Measurements from ENCODE around the gene KIF2A. TPM values are rescaled to one million over a fixed set of nuclear protein-coding genes. Genes with fewer than 3 reads are reported as not detected.
A peak's percentile ranks its signal among the peaks of the same experiment; 100 is the strongest.

KIF2A gene
- total and polyA plus RNA-seq, 2 of the 4 experiments (the other 2 are of a cell fraction) = 23.6 to 37.3 TPM

DNA sequence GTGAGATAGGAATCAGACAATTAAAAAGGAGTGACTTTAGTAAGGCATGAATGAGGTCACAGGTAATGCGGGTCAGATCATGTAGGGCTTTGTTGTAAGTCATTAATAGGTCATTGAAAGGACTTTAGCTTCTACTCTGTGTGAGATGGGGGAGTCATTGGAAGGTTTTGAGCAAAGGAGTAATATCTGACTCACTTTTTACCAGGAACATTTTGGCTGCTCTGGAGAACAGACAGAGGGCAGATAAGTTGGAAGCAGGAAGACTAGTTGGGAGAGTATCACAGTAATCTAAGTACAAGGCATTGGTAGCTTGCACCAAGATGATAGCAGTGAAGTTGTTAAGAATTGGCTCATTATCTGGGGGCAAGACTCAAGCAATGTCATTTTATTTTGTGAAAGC lies 37.4 kb downstream of the KIF2A start:
- H3K18ac ChIP-seq (ENCODE audit: low read depth, low read length) = no peak overlapping the region
- no peak overlapping the region for H2BK120ac ChIP-seq (ENCODE audit: low read depth, low read length)
- H3K9me3 ChIP-seq (ENCODE audit: control insufficient read depth, insufficient read depth, low read length) = no peaks in the 10 kb centered on the region
- H3K14ac ChIP-seq (replicated peaks; ENCODE audit: low read depth, low read length) = no peak overlapping the region
- H3K4me1 ChIP-seq (ENCODE audit: control insufficient read depth, insufficient read depth, low read length) = no peaks in the 10 kb centered on the region
- no peak for TF ChIP-seq MAFK (IDR thresholded peaks at IDR 0.05; ENCODE audit: low read depth, low read length)
- TF ChIP-seq, protein P1, sequence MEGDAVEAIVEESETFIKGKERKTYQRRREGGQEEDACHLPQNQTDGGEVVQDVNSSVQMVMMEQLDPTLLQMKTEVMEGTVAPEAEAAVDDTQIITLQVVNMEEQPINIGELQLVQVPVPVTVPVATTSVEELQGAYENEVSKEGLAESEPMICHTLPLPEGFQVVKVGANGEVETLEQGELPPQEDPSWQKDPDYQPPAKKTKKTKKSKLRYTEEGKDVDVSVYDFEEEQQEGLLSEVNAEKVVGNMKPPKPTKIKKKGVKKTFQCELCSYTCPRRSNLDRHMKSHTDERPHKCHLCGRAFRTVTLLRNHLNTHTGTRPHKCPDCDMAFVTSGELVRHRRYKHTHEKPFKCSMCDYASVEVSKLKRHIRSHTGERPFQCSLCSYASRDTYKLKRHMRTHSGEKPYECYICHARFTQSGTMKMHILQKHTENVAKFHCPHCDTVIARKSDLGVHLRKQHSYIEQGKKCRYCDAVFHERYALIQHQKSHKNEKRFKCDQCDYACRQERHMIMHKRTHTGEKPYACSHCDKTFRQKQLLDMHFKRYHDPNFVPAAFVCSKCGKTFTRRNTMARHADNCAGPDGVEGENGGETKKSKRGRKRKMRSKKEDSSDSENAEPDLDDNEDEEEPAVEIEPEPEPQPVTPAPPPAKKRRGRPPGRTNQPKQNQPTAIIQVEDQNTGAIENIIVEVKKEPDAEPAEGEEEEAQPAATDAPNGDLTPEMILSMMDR (conservative IDR thresholded peaks at IDR 0.05; ENCODE audit: low read depth, low read length) = no peak
- TF ChIP-seq CHD1 (IDR thresholded peaks at IDR 0.05; ENCODE audit: low read depth, low read length) = no peak
- no peak for TF ChIP-seq RFX5 (IDR thresholded peaks at IDR 0.05; ENCODE audit: low read depth, low read length)
- no peak for TF ChIP-seq FOS (IDR thresholded peaks at IDR 0.05; ENCODE audit: low read depth, low read length)
- TF ChIP-seq POLR2A (IDR thresholded peaks at IDR 0.05; ENCODE audit: low read depth, low read length) = no peak
- TF ChIP-seq MXI1 (IDR thresholded peaks at IDR 0.05; ENCODE audit: borderline replicate concordance, low read depth, low read length) = no peak
- TF ChIP-seq CEBPB (IDR thresholded peaks at IDR 0.05; ENCODE audit: low read depth, low read length) = no peak
- no peak for TF ChIP-seq SMC3 (IDR thresholded peaks at IDR 0.05; ENCODE audit: low read depth, low read length)
- no peak for TF ChIP-seq RAD21 (IDR thresholded peaks at IDR 0.05; ENCODE audit: low read length)
- TF ChIP-seq, protein P2, sequence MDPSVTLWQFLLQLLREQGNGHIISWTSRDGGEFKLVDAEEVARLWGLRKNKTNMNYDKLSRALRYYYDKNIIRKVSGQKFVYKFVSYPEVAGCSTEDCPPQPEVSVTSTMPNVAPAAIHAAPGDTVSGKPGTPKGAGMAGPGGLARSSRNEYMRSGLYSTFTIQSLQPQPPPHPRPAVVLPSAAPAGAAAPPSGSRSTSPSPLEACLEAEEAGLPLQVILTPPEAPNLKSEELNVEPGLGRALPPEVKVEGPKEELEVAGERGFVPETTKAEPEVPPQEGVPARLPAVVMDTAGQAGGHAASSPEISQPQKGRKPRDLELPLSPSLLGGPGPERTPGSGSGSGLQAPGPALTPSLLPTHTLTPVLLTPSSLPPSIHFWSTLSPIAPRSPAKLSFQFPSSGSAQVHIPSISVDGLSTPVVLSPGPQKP (IDR thresholded peaks at IDR 0.05; ENCODE audit: borderline replicate concordance, low read depth, low read length) = no peak
- TF ChIP-seq, protein P3, sequence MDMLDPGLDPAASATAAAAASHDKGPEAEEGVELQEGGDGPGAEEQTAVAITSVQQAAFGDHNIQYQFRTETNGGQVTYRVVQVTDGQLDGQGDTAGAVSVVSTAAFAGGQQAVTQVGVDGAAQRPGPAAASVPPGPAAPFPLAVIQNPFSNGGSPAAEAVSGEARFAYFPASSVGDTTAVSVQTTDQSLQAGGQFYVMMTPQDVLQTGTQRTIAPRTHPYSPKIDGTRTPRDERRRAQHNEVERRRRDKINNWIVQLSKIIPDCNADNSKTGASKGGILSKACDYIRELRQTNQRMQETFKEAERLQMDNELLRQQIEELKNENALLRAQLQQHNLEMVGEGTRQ (IDR thresholded peaks at IDR 0.05; ENCODE audit: low read depth, low read length) = no peak
- TF ChIP-seq RCOR1 (IDR thresholded peaks at IDR 0.05; ENCODE audit: insufficient replicate concordance, low read length) = no peak
- no peak for TF ChIP-seq NFE2L2 (IDR thresholded peaks at IDR 0.05; ENCODE audit: low read depth, low read length)
- TF ChIP-seq MAZ (IDR thresholded peaks at IDR 0.05; ENCODE audit: borderline replicate concordance, low read depth, low read length) = no peak
- no peak for TF ChIP-seq BHLHE40 (IDR thresholded peaks at IDR 0.05; ENCODE audit: low read depth, low read length)
- BruUV-seq (replicated peaks) = no TSS peak
- H3K56ac ChIP-seq (ENCODE audit: extremely low read depth, insufficient read depth, low read length) = no peak overlapping the region
- dilution Hi-C loops (cut with HindIII; ENCODE audit: low sequenced_read_pairs, unreplicated experiment) (no loop called here), in situ Hi-C loops (cut with MboI; ENCODE audit: low sequenced_read_pairs) (no loop called here), intact Hi-C loops (cut with micrococcal nuclease) (no loop called here)
- peaks cover 9% of the 10 kb centered on the region for H3K9me1 ChIP-seq (ENCODE audit: insufficient read depth, low read length)
- no peak overlapping the region for H3K23ac ChIP-seq (ENCODE audit: low read depth, low read length)
- H3K9ac ChIP-seq (ENCODE audit: low read depth, low read length) = no peak overlapping the region
- H3K4me2 ChIP-seq (ENCODE audit: low read depth, low read length) = no peak overlapping the region
- H3K4me3 ChIP-seq (ENCODE audit: insufficient read depth, low read depth, low read length) = no peak overlapping the region
- H3K27ac ChIP-seq (ENCODE audit: insufficient read depth, low read length) = no peak overlapping the region
- H4K5ac ChIP-seq (ENCODE audit: low read depth, low read length) = no peak overlapping the region
- ATAC-seq (ENCODE audit: low read depth) (no peak), DNase-seq (peak; percentile 13)
- ChIA-PET POLR2A (ENCODE audit: unreplicated experiment) (no interaction called here), CTCF (interaction anchor here (0.7 kb wide), 1 partner anchor 33 kb away, joined by 3 read pairs; no protein-coding TSS in a partner anchor)
- H3K4ac ChIP-seq (ENCODE audit: low read depth, low read length) = no peak overlapping the region
- H3K36me3 ChIP-seq (ENCODE audit: control insufficient read depth, insufficient read depth, low read length) = peaks cover 2% of the 10 kb centered on the region; the same call in 1 of the 2 replicates
- H2BK15ac ChIP-seq (ENCODE audit: low read depth, low read length) = no peak overlapping the region
- no peaks in the 10 kb centered on the region for H3K27me3 ChIP-seq (ENCODE audit: control insufficient read depth, insufficient read depth, low read length)
- no peak overlapping the region for H2AK9ac ChIP-seq (replicated peaks; ENCODE audit: low read depth, low read length, poor library complexity)
- no peak overlapping the region for H2BK5ac ChIP-seq (ENCODE audit: low read depth, low read length, poor library complexity, severe bottlenecking)
- H2BK20ac ChIP-seq (ENCODE audit: low read depth, low read length) = no peak overlapping the region
- no peak overlapping the region for H2AK5ac ChIP-seq (ENCODE audit: low read depth, low read length)
- H3K79me1 ChIP-seq (ENCODE audit: low read depth in 1 of 2, low read length in 2 of 2) = peaks cover 23 to 40% of the 10 kb centered on the region in 2 experiments
- no peak overlapping the region for H2AFZ ChIP-seq (replicated peaks; ENCODE audit: low read length, poor library complexity)
- H4K91ac ChIP-seq (ENCODE audit: insufficient read depth, low read depth, low read length) = no peak overlapping the region
- no CpG with 5 or more reads among the region's 1 CpG for WGBS, 2 experiments (ENCODE audit: extremely low coverage in 2 of 2, insufficient read length in 1 of 2)
- no peak overlapping the region for H4K8ac ChIP-seq (ENCODE audit: low read depth in 2 of 2, low read length in 2 of 2)
- H4K20me1 ChIP-seq (ENCODE audit: insufficient read depth, low read length) = peaks cover 20% of the 10 kb centered on the region

Data from IMR-90 (cell line).